Colonic mucosa (tissue), 4 donors: Measurements from ENCODE around the gene NOS1AP. TPM values are rescaled to one million over a fixed set of nuclear protein-coding genes. Genes with fewer than 3 reads are reported as not detected.

Experiments used
- DNase-seq: peaks from one replicate; pipeline ENCODE4 v3.0.0-alpha.2; 2020
- H3K27ac ChIP-seq: fragments of 200-600 bp; one replicate; pipeline ENCODE4 v1.8.0; 2021
- H3K27me3 ChIP-seq: fragments of 200-600 bp; one replicate; pipeline ENCODE4 v1.8.0; 2021
- H3K36me3 ChIP-seq: fragments of 200-600 bp; one replicate; pipeline ENCODE4 v1.8.0; 2021
- H3K4me1 ChIP-seq: fragments of 200-600 bp; one replicate; pipeline ENCODE4 v1.8.0; 2021; ENCODE audit warnings: mild to moderate bottlenecking
- H3K4me3 ChIP-seq: fragments of 200-600 bp; one replicate; pipeline ENCODE4 v1.8.0; 2021
- H3K9ac ChIP-seq, 2 donors: one replicate each; pipeline ENCODE4 v1.7.0; 2013; ENCODE audit warnings: control low read depth in 2 of 2, low read depth in 2 of 2, low read length in 2 of 2
- H3K9me3 ChIP-seq: fragments of 200-600 bp; one replicate; pipeline ENCODE4 v1.8.0; 2021
- CTCF ChIP-seq: fragments of 200-600 bp; IDR thresholded peaks from one replicate; pipeline ENCODE4 v1.8.0; 2022; ENCODE audit warnings: antibody characterized with exemption, mild to moderate bottlenecking
- intact Hi-C: fragments of 100-400 bp; cut with DNase I; formaldehyde crosslinking; loops from one replicate; pipeline ENCODE4 v1.14.1; 2022
- total RNA-seq, 2 donors: library from RNA; stranded (reverse); fragmentation: NEBNext Ultra II Directional in 1 of 2; extraction: Animal tissue kit (Norgen Biotek cat#: 25700) in 1 of 2; gene quantifications; one replicate each; pipeline ENCODE4 v1.2.1, GENCODE V29; 2021
- donor health status: healthy.
- donor health status: DM: no; HTN: no; CAD: no.
- donor health status: DM: no; HTN: no; CAD: no.

Gene NOS1AP
- total RNA-seq, 2 donors from 2014 or later: 9.0 to 14.4 TPM

- Histone ChIP-seq H3K36me3 (no peaks in the 10 kb centered on the region), H3K27ac (no peak overlapping the region), H3K9ac (no peak overlapping the region), H3K4me3 (no peak overlapping the region), H3K4me1 (no peaks in the 10 kb centered on the region), H3K27me3 (no peaks in the 10 kb centered on the region), H3K9me3 (no peaks in the 10 kb centered on the region)
- intact Hi-C loops: loop anchor here (10.0 kb wide), 1 partner anchor 103 kb away; no protein-coding TSS in a partner anchor
- TF ChIP-seq CTCF: no peak
- DNase-seq: no peak
Measured at GRCh38 chr1:162387226-162388082, 318.0 kb downstream of the NOS1AP start.

- no peaks in the 10 kb centered on the region for H3K9me3 ChIP-seq
- DNase-seq: no peak
- H3K4me3 ChIP-seq: no peak overlapping the region
- no peaks in the 10 kb centered on the region for H3K27me3 ChIP-seq
- H3K4me1 ChIP-seq: no peaks in the 10 kb centered on the region
- H3K9ac ChIP-seq: no peak overlapping the region
- intact Hi-C loops: loop anchor here (10.0 kb wide), 1 partner anchor 103 kb away; no protein-coding TSS in a partner anchor
- no peaks in the 10 kb centered on the region for H3K36me3 ChIP-seq
- no peak for TF ChIP-seq CTCF
- peak overlapping the region; percentile 50 for H3K27ac ChIP-seq
Measured at GRCh38 chr1:162388083-162388594, 318.6 kb downstream of the NOS1AP start.

GRCh38 chr1:162388615-162389014 is 319.1 kb downstream of the NOS1AP start:
- no peak overlapping the region for H3K4me3 ChIP-seq
- H3K27ac ChIP-seq: peak overlapping the region; percentile 50
- H3K9ac ChIP-seq: no peak overlapping the region
- no peak for TF ChIP-seq CTCF
- H3K27me3 ChIP-seq: no peaks in the 10 kb centered on the region
- DNase-seq: no peak
- intact Hi-C loops: loop anchor here (10.0 kb wide), 1 partner anchor 104 kb away; no protein-coding TSS in a partner anchor
- no peaks in the 10 kb centered on the region for H3K9me3 ChIP-seq
- no peaks in the 10 kb centered on the region for H3K36me3 ChIP-seq
- H3K4me1 ChIP-seq: no peaks in the 10 kb centered on the region

GRCh38 chr1:162389021-162389818 is 319.7 kb downstream of the NOS1AP start:
- Histone ChIP-seq H3K36me3 (no peaks in the 10 kb centered on the region), H3K9me3 (no peaks in the 10 kb centered on the region), H3K4me3 (no peak overlapping the region), H3K4me1 (no peaks in the 10 kb centered on the region), H3K27me3 (no peaks in the 10 kb centered on the region), H3K27ac (peak overlapping the region; percentile 50), H3K9ac (peak overlapping the region in 1 of 2 donors; percentile 65)
- no peak for TF ChIP-seq CTCF
- intact Hi-C loops: loop anchor here (10.0 kb wide), 1 partner anchor 104 kb away; no protein-coding TSS in a partner anchor
- no peak for DNase-seq

- no peak for DNase-seq
- H3K4me1 ChIP-seq: no peaks in the 10 kb centered on the region
- no peaks in the 10 kb centered on the region for H3K27me3 ChIP-seq
- TF ChIP-seq CTCF: no peak
- no peak overlapping the region for H3K9ac ChIP-seq
- no peaks in the 10 kb centered on the region for H3K9me3 ChIP-seq
- H3K36me3 ChIP-seq: no peaks in the 10 kb centered on the region
- H3K4me3 ChIP-seq: no peak overlapping the region
- intact Hi-C loops: loop anchor here (5.0 to 10.0 kb wide), 3 partner anchors 38 to 333 kb away; no protein-coding TSS in a partner anchor
- no peak overlapping the region for H3K27ac ChIP-seq
Measured at GRCh38 chr1:162389971-162390370, 320.5 kb downstream of the NOS1AP start.
